Prostate gland (tissue), 2 donors: ENCODE results near the gene CP. TPM values are rescaled to one million over a fixed set of nuclear protein-coding genes. Genes with fewer than 3 reads are reported as not detected.

Experiments used
- DNase-seq: peaks from one replicate; pipeline ENCODE4 v3.0.0-alpha.2; 2019; ENCODE audit warnings: low spot score
- H3K27ac ChIP-seq, 2 donors: fragments of 200-600 bp; sonication (generic); 2 replicates each; pipeline ENCODE4 v1.5.1; 2017 to 2019
- H3K27me3 ChIP-seq: fragments of 200-600 bp; sonication (generic); replicated peaks from 2 replicates; pipeline ENCODE4 v1.5.1; 2019; ENCODE audit not compliant: insufficient read depth
- H3K36me3 ChIP-seq, 2 donors: fragments of 200-600 bp; sonication (generic); 1 replicate in 1 of 2; 2 replicates in 1 of 2; pipeline versions ENCODE4 v1.5.1 to v1.8.1; 2017 to 2019
- H3K4me1 ChIP-seq: fragments of 200-600 bp; sonication (generic); replicated peaks from 2 replicates; pipeline ENCODE4 v1.5.1; 2019
- H3K4me3 ChIP-seq, 2 donors: fragments of 200-600 bp; sonication (generic); 2 replicates each; pipeline ENCODE4 v1.5.1; 2017 to 2019
- H3K9me3 ChIP-seq: fragments of 200-600 bp; sonication (generic); 2 replicates; pipeline ENCODE4 v1.5.1; 2017
- POLR2A ChIP-seq: fragments of 450-650 bp; IDR thresholded peaks from one replicate; pipeline ENCODE4 v1.6.1; 2016; ENCODE audit warnings: antibody characterized with exemption, mild to moderate bottlenecking
- POLR2AphosphoS5 ChIP-seq: sonication (generic); formaldehyde crosslinking; IDR thresholded peaks from one replicate; pipeline ENCODE4 v1.6.1; 2017; ENCODE audit warnings: antibody characterized with exemption
- WGBS: methylation state at CpG from one replicate; pipeline ENCODE4 v1.1.5; 2018; 5-methylcytosine and 5-hydroxymethylcytosine counted together
- intact Hi-C: fragments of 100-400 bp; cut with DNase I; formaldehyde crosslinking; loops from one replicate; pipeline ENCODE4 v1.14.2; 2022
- total RNA-seq, 2 donors: library from RNA; depleted of rRNA; stranded (reverse); fragments of >200 nt; gene quantifications; one replicate each; pipeline ENCODE4 v1.1.0, GENCODE V29; 2016
- TF ChIP-seq, protein P1 (sequence below), 4 experiments: fragments of 200-600 bp in 2 of 4; fragments of 450-650 bp in 2 of 4; sonication (generic) in 2 of 4; IDR thresholded peaks; 1 replicate in 3 of 4; 2 replicates in 1 of 4; pipeline ENCODE4 v1.5.1; 2016 to 2019; ENCODE audit warnings: antibody characterized with exemption in 4 of 4, mild to moderate bottlenecking in 2 of 4, moderate library complexity in 2 of 4

The CP gene
- total RNA-seq, 2 donors from 2014 or later, result 15.2 to 32.6 TPM

- Histone ChIP-seq H3K4me3 (peak within 1 kb of the TSS; percentile 96), H3K9me3 (no peaks in the 10 kb centered on the region), H3K27ac (peak within 1 kb of the TSS; percentile 78 to 84), H3K4me1 (no peaks in the 10 kb centered on the region), H3K36me3 (no peaks in the 10 kb centered on the region), H3K27me3 (no peaks in the 10 kb centered on the region)
- intact Hi-C loops, result loop anchor here (5.0 to 10.0 kb wide), 3 partner anchors 42 to 172 kb away; partner anchors contain the start of genes GYG1 and HLTF
- TF ChIP-seq POLR2A, result peak; percentile 98
- peak; percentile 97 for TF ChIP-seq POLR2AphosphoS5
- TF ChIP-seq, protein P1, sequence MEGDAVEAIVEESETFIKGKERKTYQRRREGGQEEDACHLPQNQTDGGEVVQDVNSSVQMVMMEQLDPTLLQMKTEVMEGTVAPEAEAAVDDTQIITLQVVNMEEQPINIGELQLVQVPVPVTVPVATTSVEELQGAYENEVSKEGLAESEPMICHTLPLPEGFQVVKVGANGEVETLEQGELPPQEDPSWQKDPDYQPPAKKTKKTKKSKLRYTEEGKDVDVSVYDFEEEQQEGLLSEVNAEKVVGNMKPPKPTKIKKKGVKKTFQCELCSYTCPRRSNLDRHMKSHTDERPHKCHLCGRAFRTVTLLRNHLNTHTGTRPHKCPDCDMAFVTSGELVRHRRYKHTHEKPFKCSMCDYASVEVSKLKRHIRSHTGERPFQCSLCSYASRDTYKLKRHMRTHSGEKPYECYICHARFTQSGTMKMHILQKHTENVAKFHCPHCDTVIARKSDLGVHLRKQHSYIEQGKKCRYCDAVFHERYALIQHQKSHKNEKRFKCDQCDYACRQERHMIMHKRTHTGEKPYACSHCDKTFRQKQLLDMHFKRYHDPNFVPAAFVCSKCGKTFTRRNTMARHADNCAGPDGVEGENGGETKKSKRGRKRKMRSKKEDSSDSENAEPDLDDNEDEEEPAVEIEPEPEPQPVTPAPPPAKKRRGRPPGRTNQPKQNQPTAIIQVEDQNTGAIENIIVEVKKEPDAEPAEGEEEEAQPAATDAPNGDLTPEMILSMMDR (IDR thresholded peaks at IDR 0.05), result peak in 2 of 4 experiments; percentile 17 to 28
- WGBS, result under 1% methylated on average over 72 of the region's 84 CpGs
- DNase-seq, result peak; percentile 89
Observed at GRCh38 chr3:149129326-149130205, 92.1 kb downstream of the CP start, which contains the start of gene HPS3. Gene HPS3 (plus strand): TSS chr3:149129638. CDS start chr3:149129724, 86 bp downstream.

GRCh38 chr3:149128821-149129220 is 92.8 kb downstream of the CP start:
- intact Hi-C loops, result loop anchor here (5.0 to 10.0 kb wide), 2 partner anchors 134 to 172 kb away; partner anchors contain the start of gene GYG1
- peak overlapping the region; percentile 78 to 84 for H3K27ac ChIP-seq
- no peaks in the 10 kb centered on the region for H3K36me3 ChIP-seq
- no peak for DNase-seq
- no peaks in the 10 kb centered on the region for H3K9me3 ChIP-seq
- 2% methylated on average over 4 of the region's 4 CpGs for WGBS
- peak overlapping the region; percentile 96 for H3K4me3 ChIP-seq
- no peaks in the 10 kb centered on the region for H3K27me3 ChIP-seq
- TF ChIP-seq POLR2AphosphoS5 (no peak), POLR2A (no peak)
- TF ChIP-seq, protein P1 (IDR thresholded peaks at IDR 0.05), result no peak
- H3K4me1 ChIP-seq, result no peaks in the 10 kb centered on the region

DNA sequence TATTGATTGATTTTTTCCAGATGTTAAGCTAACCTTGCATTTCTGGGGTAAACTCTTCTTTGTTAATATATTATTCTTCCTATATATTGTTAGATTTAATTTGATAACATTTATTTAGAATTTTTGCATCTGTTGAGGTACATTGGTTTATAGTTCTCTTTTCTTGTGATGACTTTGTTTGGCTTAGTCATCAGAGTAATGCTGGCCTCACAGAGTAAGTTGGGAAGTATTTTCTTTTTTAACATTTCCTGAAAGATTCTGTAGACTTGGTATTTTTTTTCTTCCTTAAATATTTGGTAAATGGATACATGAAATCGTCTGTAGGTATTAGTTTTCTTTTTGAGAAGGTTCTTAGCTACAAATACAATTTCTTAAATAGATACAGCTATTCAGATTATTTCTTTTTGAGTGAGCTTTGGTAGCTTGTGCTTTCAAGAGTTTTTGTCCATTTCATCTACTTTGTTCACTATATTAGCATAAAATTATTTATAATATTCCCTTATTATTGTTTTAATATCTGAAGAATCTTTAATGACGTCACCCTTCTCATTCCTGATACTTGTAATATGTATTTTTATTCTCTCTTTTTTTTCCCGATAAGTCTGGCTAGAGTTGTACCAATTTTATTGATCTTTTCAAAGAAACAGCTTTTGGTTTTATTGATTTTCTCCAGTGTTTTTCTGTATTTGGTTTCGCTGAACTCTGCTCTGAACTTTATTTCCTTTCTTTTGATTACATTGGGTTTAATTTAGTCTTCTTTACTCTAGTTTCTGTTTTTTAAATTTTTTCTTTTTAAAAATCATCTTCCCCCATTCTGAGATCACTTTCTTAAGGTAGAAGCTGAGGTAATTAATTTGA is 98.7 kb downstream of the CP start:
- no peaks in the 10 kb centered on the region for H3K27me3 ChIP-seq
- H3K4me3 ChIP-seq, result no peak overlapping the region
- TF ChIP-seq, protein P1 (IDR thresholded peaks at IDR 0.05), result no peak
- TF ChIP-seq POLR2AphosphoS5, result no peak
- TF ChIP-seq POLR2A, result no peak
- DNase-seq, result no peak
- H3K4me1 ChIP-seq, result no peaks in the 10 kb centered on the region
- H3K27ac ChIP-seq, result no peak overlapping the region
- intact Hi-C loops, result loop anchor here (5.0 to 10.0 kb wide), 2 partner anchors 128 to 359 kb away; partner anchors contain the start of gene GYG1
- no peaks in the 10 kb centered on the region for H3K9me3 ChIP-seq
- no peaks in the 10 kb centered on the region for H3K36me3 ChIP-seq
- 90% methylated on average over 4 of the region's 4 CpGs for WGBS

Other genes with a start within 250 kb of the CP start
- 10 to 100 TPM; 37.4 to 69.5 TPM for gene GYG1, start 230.3 kb downstream of the CP start, total RNA-seq
- gene HLTF, start 135.3 kb downstream of the CP start, total RNA-seq, result 100 to 1,000 TPM in 1 of 2 donors, 10 to 100 TPM in 1; 29.9 to 171 TPM
- gene HPS3, start 92.2 kb downstream of the CP start, total RNA-seq, result 10 to 100 TPM; 17.6 to 25.2 TPM
- gene TM4SF18, start 111.8 kb upstream of the CP start, total RNA-seq, result 1 to 10 TPM; 4.3 to 4.9 TPM
- 100 to 1,000 TPM in 1 of 2 donors, 10 to 100 TPM in 1; 92.0 to 142 TPM for gene TM4SF1, start 155.8 kb upstream of the CP start, total RNA-seq